T-helper 1 cell (primary cell): ENCODE measurements around the gene ARSD.
"Not testable (repeated sequence)": the region's sequence is repeated elsewhere in the genome, so short reads cannot be mapped to it uniquely, and the experiment has no call there.

ENCODE experiments used
- DNase-seq, 5 donors: peaks; one replicate each; pipeline ENCODE4 v3.0.0-alpha.2; 2012 to 2020
- total RNA-seq, 4 donors: gene quantifications; one replicate each; lab custom pipeline; 2026; lab: John Stamatoyannopoulos, UW

Gene ARSD
- 1.9 to 4.6 (median 2.8) reads per million in 4 donors for total RNA-seq

- peak; percentile 6 to 65 (median 12) for DNase-seq
These were observed at the start of gene ARSD for GRCh38 chrX:2928583-2929434. ARSD (minus strand) TSS chrX:2929339; CDS start chrX:2929275, 64 bp downstream.

- not testable (repeated sequence) for DNase-seq
These were observed 49.5 kb upstream of the ARSD start for GRCh38 chrX:2978639-2979038.

- DNase-seq, result no peak
These were observed 45.8 kb upstream of the ARSD start for GRCh38 chrX:2974961-2975360.

- no peak for DNase-seq
These were observed 43.3 kb upstream of the ARSD start for GRCh38 chrX:2972391-2972790.

- no peak for DNase-seq
These were observed 39.9 kb upstream of the ARSD start for GRCh38 chrX:2969021-2969420.

GRCh38 chrX:2967998-2968909 lies 39.1 kb upstream of the ARSD start:
- peak in 1 of 5 donors; percentile 34 for DNase-seq

GRCh38 chrX:2967584-2967983 lies 38.4 kb upstream of the ARSD start:
- no peak for DNase-seq

GRCh38 chrX:2967012-2967411 lies 37.9 kb upstream of the ARSD start:
- no peak for DNase-seq

GRCh38 chrX:2965965-2966364 lies 36.8 kb upstream of the ARSD start:
- DNase-seq, result peak in 1 of 5 donors; percentile 2

- not testable (repeated sequence) for DNase-seq
These were observed 35.1 kb upstream of the ARSD start for GRCh38 chrX:2963992-2964794.

- DNase-seq, result not testable (repeated sequence)
These were observed 34.3 kb upstream of the ARSD start for GRCh38 chrX:2963449-2963848.

- DNase-seq, result no peak
These were observed 33.2 kb upstream of the ARSD start for GRCh38 chrX:2962381-2962780.

- no peak for DNase-seq
These were observed 31.8 kb upstream of the ARSD start for GRCh38 chrX:2960861-2961515.

GRCh38 chrX:2958199-2958598 lies 29.1 kb upstream of the ARSD start:
- DNase-seq, result no peak

- no peak for DNase-seq
These were observed 26.7 kb upstream of the ARSD start for GRCh38 chrX:2955838-2956237.

- DNase-seq, result no peak
These were observed 26.1 kb upstream of the ARSD start for GRCh38 chrX:2955281-2955680.

GRCh38 chrX:2954541-2954940 lies 25.4 kb upstream of the ARSD start:
- no peak for DNase-seq

GRCh38 chrX:2937942-2938341 lies 8.8 kb upstream of the ARSD start:
- not testable (repeated sequence) for DNase-seq

- DNase-seq, result no peak
These were observed 5.9 kb upstream of the ARSD start for GRCh38 chrX:2934715-2935710.

GRCh38 chrX:2933125-2933900 lies 4.2 kb upstream of the ARSD start:
- no peak for DNase-seq
